ENCODE results near the gene IL21.

DNA sequence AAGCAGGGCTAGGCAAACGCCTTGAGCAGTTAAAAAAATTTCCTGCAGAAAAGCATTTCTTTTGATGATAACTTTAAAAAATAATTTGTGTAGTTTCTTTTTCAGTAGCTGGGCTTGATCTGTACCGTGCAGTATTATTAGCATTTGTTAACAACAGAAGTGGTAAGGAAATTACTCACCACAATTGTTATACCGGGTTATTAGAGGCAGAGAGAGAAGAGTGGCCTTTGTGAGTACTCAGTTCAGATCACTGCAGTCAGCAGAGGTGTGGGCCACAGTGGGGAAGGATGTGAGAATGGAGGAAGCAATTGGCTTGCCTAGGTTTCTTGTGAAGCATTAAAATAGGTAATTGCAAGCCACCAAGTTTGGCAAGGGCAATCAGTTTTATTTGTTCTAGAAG, 14.3 kb upstream of the IL21 start:
- TF ChIP-seq, protein P1, sequence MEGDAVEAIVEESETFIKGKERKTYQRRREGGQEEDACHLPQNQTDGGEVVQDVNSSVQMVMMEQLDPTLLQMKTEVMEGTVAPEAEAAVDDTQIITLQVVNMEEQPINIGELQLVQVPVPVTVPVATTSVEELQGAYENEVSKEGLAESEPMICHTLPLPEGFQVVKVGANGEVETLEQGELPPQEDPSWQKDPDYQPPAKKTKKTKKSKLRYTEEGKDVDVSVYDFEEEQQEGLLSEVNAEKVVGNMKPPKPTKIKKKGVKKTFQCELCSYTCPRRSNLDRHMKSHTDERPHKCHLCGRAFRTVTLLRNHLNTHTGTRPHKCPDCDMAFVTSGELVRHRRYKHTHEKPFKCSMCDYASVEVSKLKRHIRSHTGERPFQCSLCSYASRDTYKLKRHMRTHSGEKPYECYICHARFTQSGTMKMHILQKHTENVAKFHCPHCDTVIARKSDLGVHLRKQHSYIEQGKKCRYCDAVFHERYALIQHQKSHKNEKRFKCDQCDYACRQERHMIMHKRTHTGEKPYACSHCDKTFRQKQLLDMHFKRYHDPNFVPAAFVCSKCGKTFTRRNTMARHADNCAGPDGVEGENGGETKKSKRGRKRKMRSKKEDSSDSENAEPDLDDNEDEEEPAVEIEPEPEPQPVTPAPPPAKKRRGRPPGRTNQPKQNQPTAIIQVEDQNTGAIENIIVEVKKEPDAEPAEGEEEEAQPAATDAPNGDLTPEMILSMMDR (IDR thresholded peaks at IDR 0.05; ENCODE audit: poor library complexity): no peak
- TF ChIP-seq EZH2 (IDR thresholded peaks at IDR 0.05; ENCODE audit: borderline replicate concordance): no peak
